HK-2 (cell line): ENCODE measurements around the gene PCDH11X.
"Not testable (repeated sequence)": the region's sequence is repeated elsewhere in the genome, so short reads cannot be mapped to it uniquely, and the experiment has no call there.

Experiments
- DNase-seq: peaks from one replicate; pipeline ENCODE4 v3.0.0-alpha.2; 2018; ENCODE audit not compliant: unreplicated experiment

PCDH11X gene

DNA sequence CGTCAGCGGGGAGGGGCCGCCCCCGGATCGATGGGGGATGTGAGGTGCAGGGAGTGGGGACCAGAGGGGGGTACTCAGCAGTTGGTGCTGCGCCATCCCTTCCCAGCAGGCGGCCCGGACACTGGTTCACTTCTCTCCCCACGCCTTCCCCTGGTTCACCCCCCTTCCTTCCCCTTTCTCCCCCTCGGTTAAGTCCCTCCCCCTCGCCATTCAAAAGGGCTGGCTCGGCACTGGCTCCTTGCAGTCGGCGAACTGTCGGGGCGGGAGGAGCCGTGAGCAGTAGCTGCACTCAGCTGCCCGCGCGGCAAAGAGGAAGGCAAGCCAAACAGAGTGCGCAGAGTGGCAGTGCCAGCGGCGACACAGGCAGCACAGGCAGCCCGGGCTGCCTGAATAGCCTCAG is at the start of gene PCDH11X:
TSS of gene PCDH11X (plus strand) at position 241 of the 400 bp plus-strand sequence. CDS start 56,130 bp downstream, outside the sequence.
- DNase-seq, result not testable (repeated sequence)

DNA sequence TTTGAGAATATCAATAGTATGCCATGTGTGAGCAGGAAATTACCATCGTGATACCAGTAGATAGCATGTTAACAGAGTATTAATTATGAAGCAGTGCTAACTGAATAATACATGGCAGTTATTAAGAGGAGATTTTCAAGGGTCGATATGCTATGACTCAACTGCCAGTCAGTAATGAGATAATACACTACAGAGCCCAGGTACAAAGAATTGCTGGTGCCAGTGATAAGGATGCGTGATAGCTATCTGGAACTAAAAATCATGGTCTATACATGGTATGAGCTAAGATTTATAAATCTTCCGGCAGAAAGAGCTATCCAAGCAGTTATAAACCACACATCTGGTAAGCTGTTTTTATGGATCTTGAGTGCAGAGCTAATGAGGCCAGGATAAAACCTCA is 31.7 kb upstream of the PCDH11X start:
- not testable (repeated sequence) for DNase-seq

GRCh38 chrX:91753022-91753421 is 26.2 kb upstream of the PCDH11X start:
- DNase-seq, result not testable (repeated sequence)

GRCh38 chrX:91770619-91771488 is 8.3 kb upstream of the PCDH11X start:
- not testable (repeated sequence) for DNase-seq

DNA sequence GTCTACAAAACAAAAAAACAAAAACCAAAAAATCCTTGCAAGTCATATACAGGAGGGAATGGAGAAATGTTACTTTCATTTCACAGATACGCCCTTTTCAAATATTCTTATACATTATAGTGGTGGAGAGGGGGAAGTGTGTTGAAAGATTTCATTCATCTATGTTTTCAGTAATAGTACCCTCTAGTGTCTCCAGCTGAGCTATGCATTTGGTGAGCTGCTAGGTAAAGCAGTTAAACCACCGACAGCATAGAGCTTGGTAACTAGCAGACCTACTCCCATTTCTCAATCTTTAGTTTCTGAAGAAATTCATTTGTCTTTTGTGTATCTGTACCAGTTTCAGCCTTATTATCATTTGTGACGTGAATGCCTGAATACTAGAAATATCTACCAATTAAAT is 5.2 kb upstream of the PCDH11X start:
- DNase-seq, result not testable (repeated sequence)

DNA sequence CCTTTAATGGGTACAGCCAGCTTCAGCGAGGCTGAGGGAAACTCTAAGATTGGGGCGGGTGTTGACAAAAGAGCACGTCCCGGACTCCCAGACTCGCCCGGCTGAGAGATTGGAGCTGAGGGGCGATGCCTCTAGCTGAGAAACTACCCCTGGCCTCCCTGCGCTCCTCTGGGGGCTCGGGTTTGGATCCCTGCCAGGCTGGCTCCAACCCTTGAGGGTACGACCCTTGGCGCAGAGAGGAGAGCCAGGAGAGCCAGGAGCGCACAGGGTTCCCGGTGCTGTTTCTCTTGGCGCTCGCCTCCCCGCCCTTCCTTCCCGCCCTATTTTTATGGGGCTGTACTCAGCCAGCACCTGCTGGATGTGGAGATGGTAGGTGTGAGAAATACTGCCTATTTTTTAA is 833 bp downstream of the PCDH11X start:
- not testable (repeated sequence) for DNase-seq

DNA sequence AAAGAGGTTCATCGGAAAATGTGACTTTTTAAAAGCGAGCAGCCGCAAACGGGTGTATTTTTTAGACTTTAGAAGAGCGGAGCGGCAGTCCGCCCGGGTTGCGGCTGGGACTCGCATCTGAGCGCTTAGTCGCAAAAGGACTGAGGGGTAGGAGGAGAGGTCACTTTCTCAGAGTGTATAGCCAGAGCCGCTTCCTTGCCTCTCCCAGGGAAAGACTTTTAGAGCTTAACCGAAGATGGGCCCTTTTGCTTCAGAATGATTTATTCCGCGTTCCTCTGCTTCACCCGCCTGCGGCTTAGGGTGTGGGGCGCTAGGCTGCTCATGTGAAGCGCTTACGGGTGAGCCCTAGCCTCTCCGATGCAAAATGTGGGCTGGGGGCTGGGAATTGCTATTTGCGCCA is 1.5 kb downstream of the PCDH11X start:
- DNase-seq, result not testable (repeated sequence)

DNA sequence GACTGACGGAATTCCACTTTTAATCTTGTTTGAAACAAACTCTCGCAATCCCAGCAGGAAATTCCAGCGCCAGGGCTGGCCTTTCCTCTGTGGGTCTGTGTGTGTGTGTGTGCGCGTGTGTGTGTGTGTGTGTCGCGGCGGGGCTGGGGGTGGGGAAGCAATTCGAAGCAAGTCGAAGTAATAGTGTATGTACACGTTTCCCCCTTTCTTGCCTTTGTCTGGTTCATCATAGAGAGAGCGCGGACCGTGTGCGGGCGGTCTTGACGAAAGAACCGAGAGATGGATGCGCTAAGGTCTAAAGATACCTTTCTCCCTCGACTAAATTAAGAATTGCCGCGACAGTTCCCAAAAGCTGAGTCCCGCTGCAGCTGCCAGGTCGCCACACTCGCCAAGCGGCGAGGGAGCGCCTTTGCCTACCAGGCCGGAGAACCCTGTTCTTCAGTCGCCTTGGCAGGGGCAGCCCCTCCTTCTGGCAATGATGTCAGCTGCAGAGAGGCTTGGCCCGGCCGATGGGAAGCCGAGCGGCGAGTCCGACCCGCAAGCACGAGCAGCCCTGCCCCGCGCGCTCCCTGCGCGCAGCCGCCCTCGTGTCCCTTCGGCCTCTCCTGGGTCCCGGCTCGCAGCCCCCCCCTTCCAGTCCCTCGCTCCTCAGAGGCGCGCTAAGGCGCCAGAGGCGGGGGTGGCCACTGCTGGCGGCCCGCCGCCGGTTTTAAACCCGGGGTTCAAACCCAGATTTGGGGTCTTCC is 2.6 kb downstream of the PCDH11X start:
- DNase-seq, result not testable (repeated sequence)

- not testable (repeated sequence) for DNase-seq
These were observed 3.6 kb downstream of the PCDH11X start for GRCh38 chrX:91782825-91783224.

DNA sequence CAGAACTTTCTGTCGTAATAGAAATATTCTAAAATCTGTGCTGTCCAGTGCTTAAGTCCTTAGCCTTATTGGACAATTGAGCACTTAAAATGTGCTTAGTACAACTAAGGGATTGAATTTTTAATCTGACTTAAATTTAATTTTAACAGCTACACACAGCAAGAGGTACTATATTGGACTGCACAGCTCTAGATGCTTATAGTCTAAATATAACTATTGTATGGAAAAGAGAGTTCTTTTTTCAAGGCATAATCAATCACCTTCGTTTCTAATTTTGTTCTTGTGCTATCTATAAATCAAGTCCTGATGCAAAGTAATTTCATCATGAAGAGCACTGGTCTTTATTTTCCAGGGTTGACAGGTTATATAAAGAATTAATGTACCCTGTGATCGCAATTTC is 38.4 kb downstream of the PCDH11X start:
- not testable (repeated sequence) for DNase-seq

GRCh38 chrX:91825321-91825720 is 46.1 kb downstream of the PCDH11X start:
- DNase-seq, result not testable (repeated sequence)
